ENCODE results near the gene ATP5MC2. TPM values are rescaled to one million over a fixed set of nuclear protein-coding genes. Genes with fewer than 3 reads are reported as not detected.

Gene ATP5MC2
- total and polyA plus RNA-seq, 8 donors = 247 to 653 (median 602) TPM

- TF ChIP-seq CTCF (IDR thresholded peaks at IDR 0.05) = no peak
- no peaks in the 10 kb centered on the region for H3K36me3 ChIP-seq
- no peak overlapping the region for H3K27ac ChIP-seq
- peak; percentile 67 for ATAC-seq
- H3K4me1 ChIP-seq = peaks cover 13 to 25% of the 10 kb centered on the region in 2 donors
- DNase-seq = peak in 1 of 4 donors; percentile 85
- peaks cover 50 to 100% of the 10 kb centered on the region in 2 donors for H3K27me3 ChIP-seq
- intact Hi-C loops (cut with DNase I) = no loop called here
- no peak overlapping the region for H3K4me3 ChIP-seq
- H3K9me3 ChIP-seq = no peaks in the 10 kb centered on the region
Observed at GRCh38 chr12:53695152-53696145, 19.6 kb upstream of the ATP5MC2 start.

GRCh38 chr12:53694756-53695151, 18.9 kb upstream of the ATP5MC2 start:
- TF ChIP-seq CTCF (IDR thresholded peaks at IDR 0.05) = no peak
- H3K27ac ChIP-seq = no peak overlapping the region
- peaks cover 13 to 25% of the 10 kb centered on the region in 2 donors for H3K4me1 ChIP-seq
- ATAC-seq (no peak), DNase-seq (no peak)
- H3K9me3 ChIP-seq = no peaks in the 10 kb centered on the region
- peaks cover 48 to 99% of the 10 kb centered on the region in 2 donors for H3K27me3 ChIP-seq
- intact Hi-C loops (cut with DNase I) = no loop called here
- H3K36me3 ChIP-seq = no peaks in the 10 kb centered on the region
- no peak overlapping the region for H3K4me3 ChIP-seq

GRCh38 chr12:53688134-53688533, 12.3 kb upstream of the ATP5MC2 start:
- no peaks in the 10 kb centered on the region for H3K9me3 ChIP-seq
- no peak overlapping the region for H3K27ac ChIP-seq
- H3K27me3 ChIP-seq = peaks cover 0 to 32% of the 10 kb centered on the region in 2 donors
- H3K36me3 ChIP-seq = no peaks in the 10 kb centered on the region
- ATAC-seq (no peak), DNase-seq (no peak)
- intact Hi-C loops (cut with DNase I) = no loop called here
- TF ChIP-seq CTCF (IDR thresholded peaks at IDR 0.05) = no peak
- no peaks in the 10 kb centered on the region for H3K4me1 ChIP-seq
- no peak overlapping the region for H3K4me3 ChIP-seq

GRCh38 chr12:53686436-53686835, 10.6 kb upstream of the ATP5MC2 start:
- H3K4me1 ChIP-seq = no peaks in the 10 kb centered on the region
- H3K27me3 ChIP-seq = peaks cover 0 to 15% of the 10 kb centered on the region in 2 donors
- H3K36me3 ChIP-seq = no peaks in the 10 kb centered on the region
- DNase-seq = no peak
- H3K4me3 ChIP-seq = no peak overlapping the region
- no peak for ATAC-seq
- H3K27ac ChIP-seq = no peak overlapping the region
- TF ChIP-seq CTCF (IDR thresholded peaks at IDR 0.05) = no peak
- intact Hi-C loops (cut with DNase I) = no loop called here
- no peaks in the 10 kb centered on the region for H3K9me3 ChIP-seq

GRCh38 chr12:53684654-53685220, 8.9 kb upstream of the ATP5MC2 start:
- no peak for ATAC-seq
- no peaks in the 10 kb centered on the region for H3K27me3 ChIP-seq
- H3K36me3 ChIP-seq = no peaks in the 10 kb centered on the region
- no peak overlapping the region for H3K27ac ChIP-seq
- DNase-seq = no peak
- no peaks in the 10 kb centered on the region for H3K9me3 ChIP-seq
- H3K4me3 ChIP-seq = no peak overlapping the region
- no peaks in the 10 kb centered on the region for H3K4me1 ChIP-seq
- no peak for TF ChIP-seq CTCF (IDR thresholded peaks at IDR 0.05)
- intact Hi-C loops (cut with DNase I) = no loop called here

Measured in left lung (tissue), 10 donors.